Gastrocnemius medialis (tissue), 4 donors: ENCODE results near the gene VAMP5. TPM values are rescaled to one million over a fixed set of nuclear protein-coding genes. Genes with fewer than 3 reads are reported as not detected.

Experiments used
- ATAC-seq, 2 donors: fragments of 150-250 bp; one replicate each; pipeline ENCODE4 v1.9.1; 2016
- DNase-seq, 2 donors: peaks; one replicate each; pipeline ENCODE4 v3.0.0-alpha.2; 2019
- H3K27ac ChIP-seq, 4 donors: fragments of 200-600 bp; sonication (generic); 1 replicate in 1 of 4; 2 replicates in 3 of 4; pipeline ENCODE4 v1.5.1; 2016 to 2018; ENCODE audit warnings: mild to moderate bottlenecking in 2 of 4, moderate library complexity in 1 of 4
- H3K27me3 ChIP-seq, 3 donors: fragments of 200-600 bp; sonication (generic) in 2 of 3; 1 replicate in 1 of 3; 2 replicates in 2 of 3; pipeline versions ENCODE4 v1.5.1 to v1.6.0; 2016 to 2019; ENCODE audit warnings: mild to moderate bottlenecking in 1 of 3, moderate library complexity in 1 of 3
- H3K36me3 ChIP-seq, 2 donors: fragments of 200-600 bp; sonication (generic) in 1 of 2; one replicate each; pipeline ENCODE4 v1.5.1; 2017 to 2018
- H3K4me1 ChIP-seq, 2 donors: fragments of 200-600 bp; sonication (generic) in 1 of 2; one replicate each; pipeline ENCODE4 v1.5.1; 2016 to 2017; ENCODE audit warnings: mild to moderate bottlenecking in 2 of 2
- H3K4me3 ChIP-seq, 4 donors: fragments of 200-600 bp; sonication (generic) in 3 of 4; 1 replicate in 1 of 4; 2 replicates in 3 of 4; pipeline ENCODE4 v1.5.1; 2016 to 2019; ENCODE audit warnings: mild to moderate bottlenecking in 2 of 4
- H3K9me3 ChIP-seq, 3 donors: fragments of 200-600 bp; sonication (generic) in 2 of 3; 1 replicate in 1 of 3; 2 replicates in 2 of 3; pipeline ENCODE4 v1.5.1; 2016 to 2019
- POLR2A ChIP-seq, 2 donors: fragments of 450-650 bp; IDR thresholded peaks; one replicate each; pipeline ENCODE4 v1.6.1; 2017; ENCODE audit warnings: antibody characterized with exemption in 2 of 2, mild to moderate bottlenecking in 2 of 2, moderate library complexity in 2 of 2
- in situ Hi-C, 4 donors: fragments of 200-750 bp; cut with MboI; loops; one replicate each; pipeline versions ENCODE4 v1.15.0 to v1.8.0; 2017; ENCODE audit warnings: low sequenced_read_pairs in 4 of 4
- intact Hi-C: fragments of 100-400 bp; cut with DNase I; formaldehyde crosslinking; loops from one replicate; pipeline ENCODE4 v1.15.1; 2023; ENCODE audit warnings: low total_unique reads
- total RNA-seq, 4 donors: library from RNA; depleted of rRNA; stranded (reverse); fragments of >200 nt; gene quantifications; one replicate each; pipeline versions ENCODE4 v1.1.0 to v1.2.3, GENCODE V29; 2016
- TF ChIP-seq, protein P1 (sequence below), 5 experiments: fragments of 450-650 bp in 3 of 5; fragments of 200-600 bp in 2 of 5; sonication (generic) in 2 of 5; IDR thresholded peaks in 4 of 5; conservative IDR thresholded peaks in 1 of 5; 1 replicate in 4 of 5; 2 replicates in 1 of 5; pipeline ENCODE4 v1.5.1; 2016 to 2019; ENCODE audit warnings: antibody characterized with exemption in 5 of 5, mild to moderate bottlenecking in 3 of 5, moderate library complexity in 3 of 5

The VAMP5 gene
- total RNA-seq, 4 donors from 2014 or later, result 19.9 to 47.0 (median 36.9) TPM

GRCh38 chr2:85619617-85620016, 35.4 kb downstream of the VAMP5 start:
- ATAC-seq (no peak), DNase-seq (no peak)
- intact Hi-C loops (loop anchor here (5.0 kb wide), 1 partner anchor 1003 kb away; the partner anchor contains the start of gene RNF103), in situ Hi-C loops (loop anchor here in 1 of 4 donors (10.0 kb wide), 1 partner anchor 465 kb away; no protein-coding TSS in a partner anchor)
- no peaks in the 10 kb centered on the region for H3K27me3 ChIP-seq
- H3K36me3 ChIP-seq, result peaks cover 6 to 58% of the 10 kb centered on the region in 2 donors
- H3K4me1 ChIP-seq, result peaks cover 26 to 33% of the 10 kb centered on the region in 2 donors
- TF ChIP-seq, protein P1, sequence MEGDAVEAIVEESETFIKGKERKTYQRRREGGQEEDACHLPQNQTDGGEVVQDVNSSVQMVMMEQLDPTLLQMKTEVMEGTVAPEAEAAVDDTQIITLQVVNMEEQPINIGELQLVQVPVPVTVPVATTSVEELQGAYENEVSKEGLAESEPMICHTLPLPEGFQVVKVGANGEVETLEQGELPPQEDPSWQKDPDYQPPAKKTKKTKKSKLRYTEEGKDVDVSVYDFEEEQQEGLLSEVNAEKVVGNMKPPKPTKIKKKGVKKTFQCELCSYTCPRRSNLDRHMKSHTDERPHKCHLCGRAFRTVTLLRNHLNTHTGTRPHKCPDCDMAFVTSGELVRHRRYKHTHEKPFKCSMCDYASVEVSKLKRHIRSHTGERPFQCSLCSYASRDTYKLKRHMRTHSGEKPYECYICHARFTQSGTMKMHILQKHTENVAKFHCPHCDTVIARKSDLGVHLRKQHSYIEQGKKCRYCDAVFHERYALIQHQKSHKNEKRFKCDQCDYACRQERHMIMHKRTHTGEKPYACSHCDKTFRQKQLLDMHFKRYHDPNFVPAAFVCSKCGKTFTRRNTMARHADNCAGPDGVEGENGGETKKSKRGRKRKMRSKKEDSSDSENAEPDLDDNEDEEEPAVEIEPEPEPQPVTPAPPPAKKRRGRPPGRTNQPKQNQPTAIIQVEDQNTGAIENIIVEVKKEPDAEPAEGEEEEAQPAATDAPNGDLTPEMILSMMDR (IDR thresholded peaks at IDR 0.05 in 4 of 5, conservative IDR thresholded peaks at IDR 0.05 in 1 of 5), result no peak
- no peak for TF ChIP-seq POLR2A (IDR thresholded peaks at IDR 0.05)
- H3K4me3 ChIP-seq, result no peak overlapping the region
- peak overlapping the region in 1 of 4 donors; percentile 36 for H3K27ac ChIP-seq
- no peaks in the 10 kb centered on the region for H3K9me3 ChIP-seq

GRCh38 chr2:85621338-85621737, 37.1 kb downstream of the VAMP5 start:
- no peak for DNase-seq
- H3K27ac ChIP-seq, result no peak overlapping the region
- intact Hi-C loops, result no loop called here
- no peak overlapping the region for H3K4me3 ChIP-seq
- in situ Hi-C loops, result loop anchor here in 1 of 4 donors (10.0 kb wide), 1 partner anchor 463 kb away; no protein-coding TSS in a partner anchor
- H3K9me3 ChIP-seq, result no peaks in the 10 kb centered on the region
- TF ChIP-seq POLR2A (IDR thresholded peaks at IDR 0.05), result no peak
- TF ChIP-seq, protein P1 (IDR thresholded peaks at IDR 0.05 in 4 of 5, conservative IDR thresholded peaks at IDR 0.05 in 1 of 5), result no peak
- H3K27me3 ChIP-seq, result no peaks in the 10 kb centered on the region
- H3K36me3 ChIP-seq, result peaks cover 6 to 75% of the 10 kb centered on the region in 2 donors
- no peak for ATAC-seq
- peaks cover 19 to 25% of the 10 kb centered on the region in 2 donors for H3K4me1 ChIP-seq

DNA sequence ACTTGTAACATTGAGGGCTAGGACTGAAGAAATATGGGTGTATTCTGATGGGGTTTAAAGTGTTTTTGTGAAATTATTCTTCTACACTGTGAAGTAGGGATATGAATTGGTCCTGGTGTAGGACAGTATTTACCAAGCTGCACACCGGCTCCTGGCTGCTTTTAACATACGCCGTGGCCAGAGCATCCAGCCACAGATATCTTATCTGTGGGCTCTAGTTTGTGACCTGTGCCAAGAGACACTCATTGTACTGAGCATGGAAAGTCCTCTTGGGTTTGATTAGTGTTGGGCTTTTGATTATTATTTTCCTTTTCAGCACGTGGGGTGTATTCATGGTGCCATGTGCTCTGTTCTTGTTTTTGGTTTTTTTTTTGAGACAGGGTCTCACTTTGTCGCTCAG, 39.8 kb downstream of the VAMP5 start:
- TF ChIP-seq, protein P1 (IDR thresholded peaks at IDR 0.05 in 4 of 5, conservative IDR thresholded peaks at IDR 0.05 in 1 of 5), result no peak
- no peak for TF ChIP-seq POLR2A (IDR thresholded peaks at IDR 0.05)
- H3K36me3 ChIP-seq, result peaks cover 6 to 100% of the 10 kb centered on the region in 2 donors
- in situ Hi-C loops, result loop anchor here in 1 of 4 donors (10.0 kb wide), 1 partner anchor 461 kb away; no protein-coding TSS in a partner anchor
- DNase-seq, result no peak
- H3K27ac ChIP-seq, result no peak overlapping the region
- intact Hi-C loops, result no loop called here
- H3K27me3 ChIP-seq, result no peaks in the 10 kb centered on the region
- no peak for ATAC-seq
- no peaks in the 10 kb centered on the region for H3K9me3 ChIP-seq
- no peak overlapping the region for H3K4me3 ChIP-seq
- peaks cover 0 to 5% of the 10 kb centered on the region in 2 donors for H3K4me1 ChIP-seq

- H3K9me3 ChIP-seq, result no peaks in the 10 kb centered on the region
- no peak for TF ChIP-seq POLR2A (IDR thresholded peaks at IDR 0.05)
- TF ChIP-seq, protein P1 (IDR thresholded peaks at IDR 0.05 in 4 of 5, conservative IDR thresholded peaks at IDR 0.05 in 1 of 5), result no peak
- no peak overlapping the region for H3K27ac ChIP-seq
- H3K4me1 ChIP-seq, result no peaks in the 10 kb centered on the region
- peaks cover 0 to 95% of the 10 kb centered on the region in 2 donors for H3K36me3 ChIP-seq
- H3K4me3 ChIP-seq, result no peak overlapping the region
- no peak for ATAC-seq
- H3K27me3 ChIP-seq, result no peaks in the 10 kb centered on the region
- no peak for DNase-seq
- in situ Hi-C loops, result loop anchor here (10.0 to 25.0 kb wide), 2 partner anchors 456 to 459 kb away; no protein-coding TSS in a partner anchor
- intact Hi-C loops, result no loop called here
These were observed 44.4 kb downstream of the VAMP5 start for GRCh38 chr2:85628658-85629057.
